Measurements from ENCODE around the gene CNTNAP2. TPM values are rescaled to one million over a fixed set of nuclear protein-coding genes. Genes with fewer than 3 reads are reported as not detected.

CNTNAP2 gene
- total RNA-seq, 1 experiment from 2014 or later: 0.03 TPM

DNA sequence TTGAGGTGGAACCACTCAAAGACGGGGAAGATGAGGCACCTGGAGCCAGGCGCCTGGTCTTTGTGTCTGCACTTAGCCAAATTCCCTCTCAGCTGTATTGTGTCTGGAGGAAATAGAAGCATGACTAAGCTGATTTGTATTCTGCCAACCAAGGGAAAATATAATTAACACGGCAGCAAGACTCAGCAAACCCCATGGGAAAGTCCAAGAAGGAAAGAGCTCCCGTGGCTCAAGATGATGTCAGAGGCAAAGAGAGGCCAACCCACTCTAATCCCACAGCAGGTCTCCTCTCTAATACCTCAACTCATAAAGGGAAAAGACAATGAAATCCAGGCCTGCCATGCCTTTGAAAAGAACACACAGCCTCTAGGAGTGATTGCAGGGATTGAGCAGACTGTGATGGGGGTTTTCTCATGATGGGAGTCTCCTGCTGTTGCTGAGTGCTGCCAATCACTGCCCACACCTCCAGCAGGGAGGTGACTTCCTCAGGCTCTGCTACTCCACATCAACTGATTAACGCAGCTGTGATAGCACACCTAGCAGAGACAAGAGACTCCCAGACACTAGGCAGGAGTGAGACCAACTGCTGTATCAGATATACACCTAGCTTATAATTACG, 2218.5 kb downstream of the CNTNAP2 start:
- in situ Hi-C loops (cut with HindIII; ENCODE audit: low pct_unique_long_range_greater_than_20kb, low sequenced_read_pairs): no loop called here
- DNase-seq (ENCODE audit: low read depth, low spot score) (no peak), ATAC-seq (no peak)
- Histone ChIP-seq H3K4me3 (ENCODE audit: low read depth in 2 of 2, low read length in 2 of 2) (no peak overlapping the region), H3K4me1 (ENCODE audit: control insufficient read depth, insufficient read depth, low read length) (peaks cover 5% of the 10 kb centered on the region; the same call in 1 of the 2 replicates), H3K27me3 (ENCODE audit: control insufficient read depth, insufficient read depth, low read length) (peaks cover 33% of the 10 kb centered on the region), H3K36me3 (ENCODE audit: control insufficient read depth, insufficient read depth, low read length) (no peaks in the 10 kb centered on the region), H3K27ac (ENCODE audit: low read length) (no peak overlapping the region), H3K9me3 (ENCODE audit: control insufficient read depth, insufficient read depth, low read depth, low read length) (no peaks in the 10 kb centered on the region)
- TF ChIP-seq CTCF (IDR thresholded peaks at IDR 0.05) (no peak), SIN3A (IDR thresholded peaks at IDR 0.05; ENCODE audit: borderline replicate concordance, insufficient read depth, low read depth, low read length) (no peak), POLR2AphosphoS5 (IDR thresholded peaks at IDR 0.05; ENCODE audit: low read depth, low read length) (no peak), TCF7L2 (IDR thresholded peaks at IDR 0.05; ENCODE audit: low read depth, low read length) (no peak)
- TF ChIP-seq, protein P1, sequence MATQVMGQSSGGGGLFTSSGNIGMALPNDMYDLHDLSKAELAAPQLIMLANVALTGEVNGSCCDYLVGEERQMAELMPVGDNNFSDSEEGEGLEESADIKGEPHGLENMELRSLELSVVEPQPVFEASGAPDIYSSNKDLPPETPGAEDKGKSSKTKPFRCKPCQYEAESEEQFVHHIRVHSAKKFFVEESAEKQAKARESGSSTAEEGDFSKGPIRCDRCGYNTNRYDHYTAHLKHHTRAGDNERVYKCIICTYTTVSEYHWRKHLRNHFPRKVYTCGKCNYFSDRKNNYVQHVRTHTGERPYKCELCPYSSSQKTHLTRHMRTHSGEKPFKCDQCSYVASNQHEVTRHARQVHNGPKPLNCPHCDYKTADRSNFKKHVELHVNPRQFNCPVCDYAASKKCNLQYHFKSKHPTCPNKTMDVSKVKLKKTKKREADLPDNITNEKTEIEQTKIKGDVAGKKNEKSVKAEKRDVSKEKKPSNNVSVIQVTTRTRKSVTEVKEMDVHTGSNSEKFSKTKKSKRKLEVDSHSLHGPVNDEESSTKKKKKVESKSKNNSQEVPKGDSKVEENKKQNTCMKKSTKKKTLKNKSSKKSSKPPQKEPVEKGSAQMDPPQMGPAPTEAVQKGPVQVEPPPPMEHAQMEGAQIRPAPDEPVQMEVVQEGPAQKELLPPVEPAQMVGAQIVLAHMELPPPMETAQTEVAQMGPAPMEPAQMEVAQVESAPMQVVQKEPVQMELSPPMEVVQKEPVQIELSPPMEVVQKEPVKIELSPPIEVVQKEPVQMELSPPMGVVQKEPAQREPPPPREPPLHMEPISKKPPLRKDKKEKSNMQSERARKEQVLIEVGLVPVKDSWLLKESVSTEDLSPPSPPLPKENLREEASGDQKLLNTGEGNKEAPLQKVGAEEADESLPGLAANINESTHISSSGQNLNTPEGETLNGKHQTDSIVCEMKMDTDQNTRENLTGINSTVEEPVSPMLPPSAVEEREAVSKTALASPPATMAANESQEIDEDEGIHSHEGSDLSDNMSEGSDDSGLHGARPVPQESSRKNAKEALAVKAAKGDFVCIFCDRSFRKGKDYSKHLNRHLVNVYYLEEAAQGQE (IDR thresholded peaks at IDR 0.05; ENCODE audit: insufficient read depth in 1 of 2, low read depth in 2 of 2, low read length in 1 of 2): no peak
- CTCF ChIA-PET: no interaction called here
- intact Hi-C loops (cut with micrococcal nuclease; ENCODE audit: unreplicated experiment): no loop called here
- POLR2A ChIA-PET: no interaction called here
- no TSS peak for BruUV-seq (replicated peaks)

DNA sequence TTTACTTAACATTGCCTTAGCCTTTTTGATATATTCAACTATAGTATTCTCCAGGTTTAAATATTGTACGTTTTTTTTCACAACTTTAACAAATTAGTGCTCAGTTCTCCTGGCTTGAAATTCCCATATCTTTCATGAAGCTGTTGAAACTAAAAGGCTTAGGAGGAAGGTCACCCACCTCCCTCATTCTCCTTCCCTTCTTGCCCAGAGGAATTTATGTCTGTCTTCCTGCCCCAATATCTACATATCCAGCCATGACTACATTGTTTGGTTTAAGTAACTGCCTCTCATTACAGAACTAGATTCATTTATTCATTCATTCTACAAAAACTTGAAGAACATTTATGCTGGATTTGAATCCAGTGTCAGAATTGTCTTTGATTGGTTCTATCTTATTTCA, 2219.2 kb downstream of the CNTNAP2 start:
- DNase-seq (ENCODE audit: low read depth, low spot score): no peak
- intact Hi-C loops (cut with micrococcal nuclease; ENCODE audit: unreplicated experiment): no loop called here
- TF ChIP-seq, protein P1 (IDR thresholded peaks at IDR 0.05; ENCODE audit: insufficient read depth in 1 of 2, low read depth in 2 of 2, low read length in 1 of 2): no peak
- no peak for TF ChIP-seq CTCF (IDR thresholded peaks at IDR 0.05)
- ChIA-PET POLR2A (no interaction called here), CTCF (no interaction called here)
- H3K4me3 ChIP-seq (ENCODE audit: low read depth in 2 of 2, low read length in 2 of 2): no peak overlapping the region
- H3K4me1 ChIP-seq (ENCODE audit: control insufficient read depth, insufficient read depth, low read length): peaks cover 5% of the 10 kb centered on the region; the same call in 1 of the 2 replicates
- ATAC-seq: no peak
- no peak overlapping the region for H3K27ac ChIP-seq (ENCODE audit: low read length)
- peaks cover 40% of the 10 kb centered on the region for H3K27me3 ChIP-seq (ENCODE audit: control insufficient read depth, insufficient read depth, low read length)
- no peaks in the 10 kb centered on the region for H3K9me3 ChIP-seq (ENCODE audit: control insufficient read depth, insufficient read depth, low read depth, low read length)
- BruUV-seq (replicated peaks): no TSS peak
- in situ Hi-C loops (cut with HindIII; ENCODE audit: low pct_unique_long_range_greater_than_20kb, low sequenced_read_pairs): no loop called here
- no peaks in the 10 kb centered on the region for H3K36me3 ChIP-seq (ENCODE audit: control insufficient read depth, insufficient read depth, low read length)
